Measurements from ENCODE around the gene SEMA5A.
"Not testable (repeated sequence)": the region's sequence is repeated elsewhere in the genome, so short reads cannot be mapped to it uniquely, and the experiment has no call there.

Gene SEMA5A

DNA sequence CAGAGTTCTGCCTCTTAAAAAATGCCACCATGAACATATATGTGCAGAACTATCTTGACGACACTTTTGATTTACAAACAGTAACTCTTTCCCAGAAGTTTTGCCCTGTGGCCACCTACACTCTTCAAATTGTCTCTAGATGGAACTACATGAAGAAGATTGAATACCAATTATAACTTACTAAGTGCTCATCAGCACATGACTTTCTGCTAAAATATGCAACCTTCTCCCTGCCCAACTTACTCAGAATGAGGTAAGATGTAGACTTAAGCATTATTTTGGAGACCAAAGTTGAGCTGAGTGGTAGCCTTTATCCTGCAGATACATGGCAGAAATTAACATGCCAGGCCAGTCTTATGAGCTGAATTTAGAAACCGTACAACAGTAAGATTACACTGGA, 105.4 kb downstream of the SEMA5A start:
- DNase-seq (ENCODE audit: low read depth) = no peak

DNA sequence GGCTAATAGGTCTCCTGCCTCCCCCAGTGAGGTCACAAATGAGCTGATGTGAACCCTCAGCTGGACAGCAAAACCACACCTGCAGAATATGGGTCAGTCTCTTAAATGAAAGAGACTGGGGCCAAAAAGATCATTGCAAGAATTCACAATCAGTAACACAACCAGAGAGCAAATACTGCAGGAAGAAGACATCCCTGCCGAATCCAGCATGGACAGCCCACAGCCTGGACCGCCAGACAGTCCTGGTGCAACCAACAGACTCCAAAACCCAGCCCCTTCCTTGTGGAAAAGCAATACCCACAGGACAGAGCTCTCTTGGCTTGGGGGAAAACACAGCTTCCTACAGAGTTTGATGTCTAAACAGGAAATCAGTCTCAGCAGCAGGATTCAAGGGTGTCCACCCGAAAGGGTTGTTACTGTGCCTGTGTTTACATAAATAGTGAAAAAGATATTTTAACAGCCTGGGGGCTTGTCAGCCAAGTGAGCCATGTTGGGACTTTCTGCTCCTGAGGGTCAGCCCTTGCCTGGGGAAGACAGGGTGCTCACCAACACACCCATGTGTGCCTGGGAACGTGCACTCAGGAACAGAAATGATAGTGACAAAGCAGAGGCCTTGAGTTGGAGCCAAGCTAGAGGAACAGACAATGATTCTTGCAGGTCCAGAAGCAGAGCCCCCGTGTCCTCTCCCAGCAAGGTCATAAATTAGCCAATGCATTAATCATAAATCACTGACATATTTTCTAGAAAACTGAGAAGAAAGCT, 106.2 kb downstream of the SEMA5A start:
- no peak for DNase-seq (ENCODE audit: low read depth)

DNA sequence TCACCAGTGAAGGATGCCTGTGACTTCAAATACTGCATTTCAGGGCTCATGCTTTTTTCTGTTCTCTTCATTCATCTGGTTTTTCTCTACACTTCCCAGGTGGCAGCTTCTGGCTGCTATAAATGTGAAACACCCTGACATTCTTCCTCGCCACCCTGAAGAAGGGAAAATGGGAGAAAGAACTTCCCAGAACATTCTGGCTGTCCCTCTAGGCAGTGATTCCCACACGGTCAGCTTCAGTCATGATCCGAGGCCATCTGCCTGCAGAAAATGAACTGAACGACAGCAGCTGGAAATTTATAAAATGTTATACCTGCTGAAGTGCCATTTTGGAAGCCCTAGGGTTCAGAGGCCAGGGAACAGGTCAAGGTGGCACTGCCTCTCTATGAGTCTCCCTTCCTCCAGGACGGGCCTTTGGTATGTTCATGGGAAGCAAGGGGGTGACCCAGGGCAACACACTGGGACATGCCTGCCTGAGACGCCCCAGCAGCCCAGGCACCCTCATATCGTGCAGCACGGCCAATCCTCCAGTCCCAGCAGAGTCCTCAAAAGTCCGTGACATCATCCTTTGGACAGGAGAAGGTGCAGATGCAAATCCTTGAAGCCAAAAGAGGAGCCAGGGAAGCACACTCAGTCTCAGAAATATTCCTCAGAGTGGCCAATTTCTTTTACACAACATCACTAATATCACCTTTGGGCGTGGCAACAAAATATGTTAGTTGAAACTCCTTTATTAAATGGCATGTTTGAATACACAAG, 107.1 kb downstream of the SEMA5A start:
- no peak for DNase-seq (ENCODE audit: low read depth)

DNA sequence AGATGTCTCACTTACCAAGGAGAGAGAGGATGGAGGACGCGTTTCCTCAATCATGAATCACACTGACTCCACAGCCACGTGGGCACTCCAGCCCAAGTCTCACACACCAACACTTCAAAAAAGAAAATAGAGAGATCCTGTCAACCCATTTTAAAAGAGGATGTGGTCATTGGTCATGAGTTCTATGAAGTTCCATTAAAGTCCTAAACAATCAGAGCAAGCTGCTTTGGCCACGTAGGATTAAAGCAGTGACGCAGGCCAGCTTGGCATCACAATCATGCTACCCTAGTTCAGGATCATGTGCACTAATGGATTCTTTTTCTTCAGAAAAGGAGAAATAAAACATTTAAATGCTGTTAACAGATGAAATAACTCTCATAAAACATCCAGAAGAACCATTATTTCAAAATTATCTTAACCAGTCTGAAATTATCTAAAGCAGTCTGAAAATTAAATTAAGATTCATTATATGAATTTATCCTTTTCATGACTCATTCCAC, 108.1 kb downstream of the SEMA5A start:
- no peak for DNase-seq (ENCODE audit: low read depth)

DNA sequence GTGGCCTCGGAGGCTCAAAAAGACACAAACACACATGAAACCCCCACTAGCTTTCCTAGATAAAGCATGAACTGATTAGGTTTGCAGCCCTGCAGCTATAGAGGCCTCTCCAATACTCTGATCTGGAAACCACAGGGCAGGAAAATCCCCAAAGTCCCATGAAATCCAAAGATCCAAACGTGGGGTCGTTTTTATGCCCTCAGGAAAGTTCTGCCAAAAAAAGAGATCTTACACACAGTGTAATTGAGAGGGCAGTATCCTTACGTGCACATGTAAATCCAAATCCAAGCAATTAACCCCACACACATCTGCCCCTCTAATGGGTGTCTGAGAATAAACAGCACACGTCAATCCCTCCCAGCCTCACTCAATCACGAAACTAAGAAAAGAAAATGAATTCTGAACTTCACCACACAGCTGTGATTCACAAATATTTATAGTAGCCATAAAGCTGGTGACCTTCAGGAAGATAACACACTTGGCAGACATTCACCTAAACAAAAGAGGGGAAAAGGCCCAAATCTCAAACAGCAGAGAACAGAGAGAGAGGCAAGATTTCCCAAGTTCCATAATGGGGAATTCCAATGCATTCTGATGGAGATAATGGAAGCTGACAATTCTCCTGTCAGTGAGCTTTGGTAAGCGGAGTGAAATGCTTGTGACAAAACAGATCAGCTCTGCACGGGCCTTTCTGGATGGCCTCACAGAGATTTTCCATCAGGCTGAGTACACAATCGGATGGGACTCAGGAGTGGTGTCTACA, 114.2 kb downstream of the SEMA5A start:
- no peak for DNase-seq (ENCODE audit: low read depth)

DNA sequence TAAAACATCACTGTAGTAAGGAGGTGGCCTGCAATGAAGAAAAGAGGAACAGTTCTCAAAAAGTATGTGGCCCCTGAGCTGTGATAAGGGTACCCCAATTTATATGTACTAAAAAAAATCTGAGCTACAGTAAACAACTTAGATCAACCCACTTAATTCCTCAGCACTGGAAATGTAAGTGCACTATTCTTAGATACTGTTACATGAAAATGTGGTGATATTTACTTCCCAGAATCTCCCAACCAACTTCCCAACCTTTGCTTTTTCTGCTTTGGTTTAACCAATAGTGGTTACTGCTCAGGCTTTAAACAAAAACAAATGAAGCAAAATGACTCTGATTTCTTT, 114.8 kb downstream of the SEMA5A start:
- no peak for DNase-seq (ENCODE audit: low read depth)

DNA sequence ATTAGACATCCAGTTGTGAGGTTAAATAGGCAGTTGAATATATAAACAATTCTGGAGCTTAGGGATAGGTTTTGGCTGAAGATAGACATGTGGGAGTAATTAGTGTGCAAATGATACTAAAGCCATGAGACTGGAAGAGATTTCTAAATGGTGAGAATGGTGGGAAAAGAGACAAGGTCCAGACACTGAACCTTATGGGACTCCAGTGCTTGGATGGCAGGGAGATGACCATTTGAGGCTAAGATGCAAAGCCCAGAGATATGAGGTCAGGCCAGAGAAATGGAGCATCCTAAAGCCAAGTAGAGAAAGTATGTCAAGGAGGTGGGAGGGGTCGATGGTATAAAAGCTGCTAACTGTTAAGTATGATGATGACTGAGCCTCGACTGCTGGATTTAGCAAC, 115.6 kb downstream of the SEMA5A start:
- no peak for DNase-seq (ENCODE audit: low read depth)

DNA sequence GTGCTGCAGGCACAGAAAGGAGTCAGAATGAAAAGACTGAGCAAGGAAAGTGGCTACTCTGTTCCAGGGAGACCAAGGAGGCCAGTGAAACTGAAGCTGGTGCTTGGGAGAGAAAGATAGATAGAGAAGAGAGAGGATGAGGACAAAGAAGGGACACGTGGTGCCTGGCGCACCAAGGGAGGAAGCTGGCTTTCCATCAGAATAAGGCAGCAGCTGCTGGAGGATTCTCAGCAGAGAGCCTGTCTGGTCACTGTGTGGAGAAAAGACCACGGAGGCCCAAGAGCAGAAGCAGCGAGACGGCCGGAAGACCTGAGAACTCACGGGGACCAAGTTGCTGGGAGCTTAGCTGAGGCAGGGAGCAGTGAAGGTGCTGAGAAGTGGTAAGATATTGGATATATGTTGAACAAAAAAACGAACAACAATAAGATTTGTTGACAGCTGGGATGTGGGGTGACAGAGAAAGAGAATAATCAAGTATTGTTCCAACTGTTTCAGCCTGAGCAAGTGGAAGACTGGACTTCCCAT, 116.1 kb downstream of the SEMA5A start:
- no peak for DNase-seq (ENCODE audit: low read depth)

DNA sequence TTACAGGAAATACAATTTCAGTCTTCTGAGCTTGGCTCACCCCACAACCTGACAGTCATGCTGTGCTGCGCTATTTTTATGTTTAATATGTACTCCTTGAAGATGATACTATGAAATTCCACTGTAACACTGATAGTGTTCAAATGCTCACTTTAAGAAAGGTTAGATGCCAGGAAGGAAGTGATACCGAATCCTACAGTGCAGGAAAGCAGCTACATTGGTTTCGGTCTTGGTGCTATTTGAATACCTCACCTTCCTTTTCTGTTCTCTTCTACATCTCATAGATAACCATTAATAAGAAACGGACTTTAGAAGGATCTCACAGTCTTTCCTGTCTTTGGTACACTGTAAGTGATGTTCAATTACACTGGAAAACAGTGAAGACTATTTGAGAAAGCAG, 117.6 kb downstream of the SEMA5A start:
- no peak for DNase-seq (ENCODE audit: low read depth)

DNA sequence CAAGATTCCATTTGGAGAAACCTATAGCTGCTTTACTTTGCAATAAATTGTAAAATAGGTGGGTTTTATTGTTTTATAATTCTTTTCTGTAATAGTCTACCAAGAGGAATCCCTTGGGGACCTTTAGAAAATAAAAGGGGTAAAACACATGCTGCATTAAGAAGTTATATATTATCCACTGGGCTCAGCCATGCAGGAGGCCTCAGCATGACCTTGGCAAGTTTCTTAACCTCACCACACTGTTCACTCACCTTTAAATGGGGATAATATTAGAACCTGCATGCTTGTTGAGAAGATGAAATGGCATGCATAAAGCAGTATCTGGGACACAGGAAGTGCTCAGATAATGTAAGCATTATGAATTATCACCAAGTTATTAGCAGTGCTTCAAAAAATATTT, 120.2 kb downstream of the SEMA5A start:
- no peak for DNase-seq (ENCODE audit: low read depth)

DNA sequence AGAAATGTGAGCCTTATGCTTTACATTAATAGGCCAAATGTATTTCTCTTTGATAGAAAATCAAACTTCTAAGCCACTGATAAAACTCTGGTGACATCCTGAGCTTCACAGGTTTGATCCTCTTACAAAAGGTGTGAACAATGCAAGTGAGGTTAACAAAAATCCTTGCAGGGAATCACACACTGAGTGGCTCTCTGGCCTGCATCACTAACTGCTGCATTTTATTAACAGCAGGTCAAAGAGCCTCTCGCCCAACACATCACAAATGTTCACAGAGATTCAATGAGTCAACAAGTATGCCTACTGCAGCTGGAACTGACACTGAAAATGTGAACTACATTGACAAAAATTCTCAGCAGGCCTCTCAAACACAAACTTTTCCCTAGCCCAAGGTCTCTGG, 122.3 kb downstream of the SEMA5A start:
- no peak for DNase-seq (ENCODE audit: low read depth)

DNA sequence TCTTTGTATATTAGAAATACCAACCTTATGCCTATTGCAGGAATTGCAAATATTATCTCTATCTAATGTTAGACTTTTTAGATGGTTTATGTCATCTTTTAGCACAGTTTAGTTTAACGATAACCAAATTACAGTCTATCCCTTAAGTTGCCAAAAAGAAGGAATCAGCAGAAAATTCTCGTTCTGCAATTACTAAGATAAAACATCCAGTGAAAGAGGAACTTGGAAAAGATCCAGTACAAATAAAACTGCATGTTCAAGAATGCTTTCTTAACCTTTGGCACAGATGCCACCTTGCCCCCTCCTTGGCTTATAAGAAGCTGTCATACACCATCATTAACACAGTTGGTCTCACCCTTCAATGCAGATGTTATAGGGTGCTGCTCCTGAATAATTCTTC, 124.0 kb downstream of the SEMA5A start:
- DNase-seq (ENCODE audit: low read depth) = no peak

DNA sequence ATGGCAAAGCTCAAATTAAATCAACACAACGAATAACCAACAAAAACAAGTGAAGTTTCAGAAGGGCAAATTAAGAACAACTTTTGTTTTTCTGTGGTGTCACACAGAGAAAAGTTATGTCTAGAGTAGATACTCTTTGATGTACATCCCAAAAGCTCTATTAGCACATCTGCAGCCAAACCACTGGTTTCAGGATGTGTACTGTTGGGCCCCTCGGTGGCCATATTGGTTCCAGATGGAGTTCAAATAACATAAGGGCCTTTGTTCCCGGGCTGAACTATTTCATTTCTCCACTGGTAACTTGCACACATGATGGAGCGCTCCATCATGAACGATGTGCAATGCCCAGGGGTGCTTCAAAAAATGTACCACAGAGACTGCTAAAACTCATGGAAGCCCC, 126.1 kb downstream of the SEMA5A start:
- no peak for DNase-seq (ENCODE audit: low read depth)

DNA sequence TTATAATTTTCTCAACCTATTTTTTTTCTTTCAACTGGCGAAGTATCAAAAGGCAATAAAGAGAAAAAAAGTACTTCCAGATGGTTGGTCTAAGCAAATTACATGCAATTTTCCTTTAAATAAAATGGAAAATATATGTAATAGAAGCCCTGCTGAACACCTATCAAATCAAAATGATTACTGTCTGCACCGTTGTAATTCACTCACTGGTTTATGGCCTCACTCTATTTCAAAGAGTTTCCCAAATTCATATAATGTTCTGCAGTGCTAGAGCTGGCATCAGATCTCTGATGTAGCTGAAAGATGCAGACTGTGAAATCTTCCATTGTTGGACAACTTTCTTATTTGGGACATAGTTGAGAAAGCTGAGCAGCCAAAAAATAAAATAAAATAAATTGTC, 130.3 kb downstream of the SEMA5A start:
- DNase-seq (ENCODE audit: low read depth) = no peak

DNA sequence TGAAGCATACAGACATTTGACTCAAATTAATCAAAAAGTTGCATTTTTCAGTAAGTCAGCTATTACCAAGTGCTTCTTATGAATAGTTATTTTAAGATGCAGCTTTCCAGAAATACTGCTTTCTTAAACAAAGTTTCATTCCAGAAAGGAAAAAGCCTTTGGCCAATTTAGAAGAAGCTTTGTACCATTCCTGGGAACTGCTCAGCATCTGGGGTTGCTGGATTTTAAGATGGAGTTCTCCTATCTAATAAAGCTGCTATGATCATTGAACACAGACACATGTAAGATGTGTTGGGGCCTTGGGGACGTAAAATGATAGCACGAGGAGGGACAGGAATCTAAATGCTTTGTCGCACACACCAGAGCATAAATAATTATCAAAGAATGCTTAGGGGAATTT, 130.8 kb downstream of the SEMA5A start:
- DNase-seq (ENCODE audit: low read depth) = no peak

DNA sequence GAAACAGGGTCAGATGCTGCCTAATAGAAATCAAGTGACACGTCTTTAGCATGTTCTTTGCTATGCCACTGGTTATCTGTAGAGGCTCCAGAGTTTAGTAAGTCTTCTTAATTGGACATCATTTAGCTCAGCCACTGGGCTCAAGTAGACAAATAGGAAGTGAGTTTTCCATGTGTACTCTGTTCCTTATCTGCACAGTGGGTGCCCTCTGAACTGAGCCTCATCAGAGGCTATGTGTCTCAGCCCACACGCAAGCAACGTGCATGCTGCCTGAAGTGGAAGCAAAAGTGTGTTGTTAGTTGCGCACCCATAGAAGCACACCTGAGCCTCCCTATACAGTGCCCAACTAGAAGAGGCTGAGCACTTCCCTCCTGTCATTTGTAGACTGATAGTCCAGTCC, 134.7 kb downstream of the SEMA5A start:
- no peak for DNase-seq (ENCODE audit: low read depth)

DNA sequence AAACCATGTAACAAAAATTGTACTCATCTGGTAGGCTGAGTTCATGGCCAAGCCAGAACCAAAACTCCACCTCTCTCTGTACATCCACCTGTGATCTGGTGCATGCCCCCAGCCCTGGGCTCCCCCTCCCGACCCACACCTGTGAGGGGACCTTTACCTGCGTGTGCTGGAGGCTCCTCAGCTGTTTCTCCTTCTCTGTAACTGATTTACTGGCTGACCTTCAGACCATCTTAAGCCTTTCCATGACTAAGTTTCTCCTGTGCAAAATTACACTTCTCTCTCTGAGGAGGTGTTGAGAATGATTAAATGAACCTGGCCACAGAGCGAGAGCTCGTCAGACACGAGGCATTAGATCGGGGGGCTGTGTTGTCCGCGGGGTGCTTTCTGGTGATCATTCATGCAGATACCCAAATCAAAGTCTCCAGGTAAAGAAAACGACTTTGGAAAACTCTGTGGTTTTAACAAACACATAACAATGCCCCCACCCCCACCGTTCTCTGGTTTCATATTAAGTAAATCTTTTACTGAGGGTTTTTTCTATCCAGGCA, 136.4 kb downstream of the SEMA5A start:
- DNase-seq (ENCODE audit: low read depth) = no peak

DNA sequence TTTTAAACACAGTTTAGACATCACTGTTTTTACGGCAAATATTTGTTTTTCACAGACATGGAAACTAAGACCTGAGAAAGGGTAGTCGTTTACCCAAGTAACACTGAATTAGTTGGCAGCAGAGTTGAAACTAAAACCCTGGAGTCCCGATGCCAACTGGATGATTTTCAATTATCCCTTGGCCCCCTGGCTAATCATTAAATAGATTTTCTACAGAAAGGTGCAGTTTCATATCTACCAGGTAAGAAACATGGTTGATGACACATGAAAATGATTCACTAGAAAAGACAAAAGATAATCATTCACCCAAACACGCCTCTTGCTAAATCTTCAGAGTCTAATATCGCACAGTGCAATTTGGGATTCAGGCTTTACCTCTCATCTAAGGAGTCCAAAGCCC, 136.9 kb downstream of the SEMA5A start:
- DNase-seq (ENCODE audit: low read depth) = no peak

DNA sequence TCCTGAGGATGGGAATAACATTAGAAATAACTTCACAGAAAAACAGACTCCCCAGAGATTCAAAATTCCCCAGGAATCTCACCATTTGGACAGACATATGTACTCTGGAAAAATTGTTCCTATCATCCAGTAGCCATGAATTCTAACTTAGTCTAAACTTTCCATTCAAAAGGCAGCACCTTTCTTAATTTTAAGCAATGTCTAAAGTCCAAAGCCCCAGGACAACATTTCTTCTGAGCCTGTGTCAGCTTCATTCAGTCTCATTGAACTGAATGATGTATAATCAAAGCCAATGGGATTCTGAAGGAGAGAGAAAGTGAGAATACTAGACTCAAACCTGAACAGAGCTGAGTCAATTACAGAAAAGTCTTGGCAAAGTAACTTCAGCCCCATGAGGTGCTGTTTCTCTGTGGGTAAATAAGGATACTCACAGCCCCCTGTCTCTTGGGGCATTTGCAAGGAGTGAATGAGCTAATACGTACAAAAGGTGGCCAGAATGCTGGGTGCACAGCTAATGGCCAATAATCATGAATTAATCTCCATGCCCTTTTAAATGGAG, 140.6 kb downstream of the SEMA5A start:
- DNase-seq (ENCODE audit: low read depth) = no peak

DNA sequence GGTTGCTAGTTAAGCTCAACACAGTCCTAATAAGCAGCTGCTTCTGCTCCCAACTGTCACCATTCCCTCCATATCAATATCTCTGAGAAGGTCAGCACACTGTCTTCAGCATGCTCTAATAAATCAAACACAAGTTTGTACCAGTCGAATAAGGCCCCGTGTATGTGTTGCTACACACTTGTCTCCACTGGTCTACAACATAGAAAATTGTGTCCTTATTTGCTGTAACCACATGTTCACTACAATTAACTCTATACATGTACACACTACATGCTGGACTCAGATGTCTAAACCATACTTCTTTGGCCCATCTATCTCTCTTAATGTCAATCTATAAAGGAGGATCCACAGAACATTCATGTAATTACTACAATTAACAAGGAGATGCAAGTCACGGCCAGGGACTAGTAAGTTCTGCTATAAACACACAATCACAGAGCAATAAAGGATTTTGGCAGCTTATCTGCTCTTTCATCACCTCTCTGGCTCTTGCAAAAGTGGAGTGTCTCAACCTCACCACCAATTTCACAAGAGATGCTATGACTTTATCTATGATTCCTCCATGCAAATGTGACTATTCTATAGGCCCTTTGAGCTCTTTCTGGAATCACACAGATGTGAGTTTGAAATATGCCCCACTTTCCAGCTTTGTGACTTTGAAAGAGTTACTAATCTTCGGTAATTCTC, 143.9 kb downstream of the SEMA5A start:
- DNase-seq (ENCODE audit: low read depth) = no peak

DNA sequence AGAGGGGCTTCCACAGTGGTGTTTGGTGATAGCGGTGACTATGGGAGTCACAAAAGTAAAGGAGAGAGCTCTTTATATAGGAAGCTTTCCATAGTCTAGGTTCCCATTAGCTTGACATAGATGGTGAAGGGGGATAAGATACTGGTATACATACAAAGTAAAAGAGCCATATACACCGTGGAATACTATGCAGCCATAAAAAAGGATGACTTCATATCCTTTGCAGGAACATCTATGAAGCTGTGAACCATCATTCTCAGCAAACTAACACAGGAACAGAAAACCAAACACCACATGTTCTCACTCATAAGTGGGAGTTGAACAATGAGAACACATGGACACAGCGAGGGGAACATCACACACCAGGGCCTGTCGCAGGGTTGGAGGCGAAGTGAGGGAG, 146.1 kb downstream of the SEMA5A start:
- not testable (repeated sequence) for DNase-seq (ENCODE audit: low read depth)
